ENCODE measurements around the gene MXRA7. TPM values are rescaled to one million over a fixed set of nuclear protein-coding genes. Genes with fewer than 3 reads are reported as not detected.
A peak's percentile ranks its signal among the peaks of the same experiment; 100 is the strongest.

The MXRA7 gene
- total RNA-seq, 2 donors from 2014 or later: 241 to 341 TPM

- DNase-seq (ENCODE audit: low spot score) (no peak), ATAC-seq (ENCODE audit: insufficient number of reproducible peaks, low FRiP score, low read depth) (no peak)
- H3K4me3 ChIP-seq: peak overlapping the region; percentile 79
- H3K4me1 ChIP-seq (ENCODE audit: control insufficient read depth in 1 of 2, low read depth in 2 of 2): peaks cover 0 to 8% of the 10 kb centered on the region in 2 donors
- no peak for TF ChIP-seq CTCF (IDR thresholded peaks at IDR 0.05)
- no peaks in the 10 kb centered on the region for H3K27me3 ChIP-seq (replicated peaks; ENCODE audit: insufficient read depth)
- no peaks in the 10 kb centered on the region for H3K36me3 ChIP-seq
- H3K9me3 ChIP-seq: no peaks in the 10 kb centered on the region
- H3K27ac ChIP-seq: peak overlapping the region; percentile 74 to 78
Observed at GRCh38 chr17:76671912-76672262, 38.9 kb downstream of the MXRA7 start.

- peak overlapping the region; percentile 47 to 74 for H3K27ac ChIP-seq
- H3K27me3 ChIP-seq (replicated peaks; ENCODE audit: insufficient read depth): no peaks in the 10 kb centered on the region
- no peak for TF ChIP-seq CTCF (IDR thresholded peaks at IDR 0.05)
- no peaks in the 10 kb centered on the region for H3K36me3 ChIP-seq
- ATAC-seq (ENCODE audit: insufficient number of reproducible peaks, low FRiP score, low read depth) (peak; percentile 98), DNase-seq (ENCODE audit: low spot score) (peak; percentile 100)
- H3K4me3 ChIP-seq: peak overlapping the region; percentile 79
- H3K4me1 ChIP-seq (ENCODE audit: control insufficient read depth in 1 of 2, low read depth in 2 of 2): peaks cover 0 to 8% of the 10 kb centered on the region in 2 donors
- H3K9me3 ChIP-seq: no peaks in the 10 kb centered on the region
Observed at GRCh38 chr17:76671123-76671911, 39.4 kb downstream of the MXRA7 start.

- no peak for DNase-seq (ENCODE audit: low spot score)
- no peak for TF ChIP-seq CTCF (IDR thresholded peaks at IDR 0.05)
- Histone ChIP-seq H3K9me3 (no peaks in the 10 kb centered on the region), H3K4me1 (ENCODE audit: control insufficient read depth in 1 of 2, low read depth in 2 of 2) (peaks cover 0 to 8% of the 10 kb centered on the region in 2 donors), H3K4me3 (no peak overlapping the region), H3K27me3 (replicated peaks; ENCODE audit: insufficient read depth) (no peaks in the 10 kb centered on the region), H3K27ac (no peak overlapping the region), H3K36me3 (no peaks in the 10 kb centered on the region)
- ATAC-seq (ENCODE audit: insufficient number of reproducible peaks, low FRiP score, low read depth): no peak
Observed at GRCh38 chr17:76670718-76671122, 40.0 kb downstream of the MXRA7 start.

- H3K36me3 ChIP-seq: no peaks in the 10 kb centered on the region
- no peak for ATAC-seq (ENCODE audit: insufficient number of reproducible peaks, low FRiP score, low read depth)
- H3K27me3 ChIP-seq (replicated peaks; ENCODE audit: insufficient read depth): no peaks in the 10 kb centered on the region
- H3K4me1 ChIP-seq (ENCODE audit: control insufficient read depth in 1 of 2, low read depth in 2 of 2): peaks cover 0 to 8% of the 10 kb centered on the region in 2 donors
- no peak overlapping the region for H3K4me3 ChIP-seq
- TF ChIP-seq CTCF (IDR thresholded peaks at IDR 0.05): no peak
- DNase-seq (ENCODE audit: low spot score): no peak
- no peaks in the 10 kb centered on the region for H3K9me3 ChIP-seq
- no peak overlapping the region for H3K27ac ChIP-seq
Observed at GRCh38 chr17:76670020-76670717, 40.6 kb downstream of the MXRA7 start.

- no peak for ATAC-seq (ENCODE audit: insufficient number of reproducible peaks, low FRiP score, low read depth)
- no peak for TF ChIP-seq CTCF (IDR thresholded peaks at IDR 0.05)
Observed at GRCh38 chr17:76667786-76668453, 42.8 kb downstream of the MXRA7 start.

More at GRCh38 chr17:76667786-76668453, 42.8 kb downstream of the MXRA7 start:
- Histone ChIP-seq H3K27ac (no peak overlapping the region), H3K4me1 (ENCODE audit: control insufficient read depth in 1 of 2, low read depth in 2 of 2) (peaks cover 0 to 8% of the 10 kb centered on the region in 2 donors), H3K36me3 (no peaks in the 10 kb centered on the region), H3K27me3 (replicated peaks; ENCODE audit: insufficient read depth) (no peaks in the 10 kb centered on the region), H3K9me3 (no peaks in the 10 kb centered on the region), H3K4me3 (no peak overlapping the region)
- no peak for DNase-seq (ENCODE audit: low spot score)

All from thoracic aorta (tissue), 2 donors.